ENCODE data around the gene LZTS3. TPM values are rescaled to one million over a fixed set of nuclear protein-coding genes. Genes with fewer than 3 reads are reported as not detected.
"Not testable (repeated sequence)": the region's sequence is repeated elsewhere in the genome, so short reads cannot be mapped to it uniquely, and the experiment has no call there.

Gene LZTS3
- total RNA-seq, 2 donors from 2014 or later: 3.1 to 3.5 TPM

DNA sequence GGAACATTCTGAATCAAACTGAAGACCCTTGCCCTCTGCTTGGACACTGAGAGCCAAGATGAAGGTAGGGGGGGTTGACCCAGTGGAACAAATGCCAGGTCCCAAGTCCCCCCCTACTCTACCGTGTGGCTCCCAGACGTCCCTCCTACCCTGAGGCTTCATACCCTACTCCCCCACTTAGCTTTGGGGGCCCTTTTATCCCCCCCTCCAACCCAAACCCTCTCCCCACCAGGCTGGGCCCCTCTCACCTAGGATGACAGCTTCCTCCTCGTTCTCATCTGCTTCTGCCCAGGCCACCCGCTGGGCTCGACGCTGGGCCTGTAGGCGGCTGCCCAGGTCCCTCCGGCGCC lies 29.6 kb upstream of the LZTS3 start:
- Mint-ChIP-seq H3K4me3 (peak overlapping the region; percentile 94 to 96), H3K27me3 (ENCODE audit: low read depth) (no peaks in the 10 kb centered on the region), H3K9me3 (no peaks in the 10 kb centered on the region), H3K36me3 (ENCODE audit: insufficient read depth in 2 of 2) (peaks cover 5 to 16% of the 10 kb centered on the region in 2 donors), H3K27ac (peak overlapping the region; percentile 96), H3K4me1 (ENCODE audit: low read depth) (peaks cover 17% of the 10 kb centered on the region)
- no peak for ATAC-seq (replicated peaks in 1 of 2)
- DNase-seq: no peak

DNA sequence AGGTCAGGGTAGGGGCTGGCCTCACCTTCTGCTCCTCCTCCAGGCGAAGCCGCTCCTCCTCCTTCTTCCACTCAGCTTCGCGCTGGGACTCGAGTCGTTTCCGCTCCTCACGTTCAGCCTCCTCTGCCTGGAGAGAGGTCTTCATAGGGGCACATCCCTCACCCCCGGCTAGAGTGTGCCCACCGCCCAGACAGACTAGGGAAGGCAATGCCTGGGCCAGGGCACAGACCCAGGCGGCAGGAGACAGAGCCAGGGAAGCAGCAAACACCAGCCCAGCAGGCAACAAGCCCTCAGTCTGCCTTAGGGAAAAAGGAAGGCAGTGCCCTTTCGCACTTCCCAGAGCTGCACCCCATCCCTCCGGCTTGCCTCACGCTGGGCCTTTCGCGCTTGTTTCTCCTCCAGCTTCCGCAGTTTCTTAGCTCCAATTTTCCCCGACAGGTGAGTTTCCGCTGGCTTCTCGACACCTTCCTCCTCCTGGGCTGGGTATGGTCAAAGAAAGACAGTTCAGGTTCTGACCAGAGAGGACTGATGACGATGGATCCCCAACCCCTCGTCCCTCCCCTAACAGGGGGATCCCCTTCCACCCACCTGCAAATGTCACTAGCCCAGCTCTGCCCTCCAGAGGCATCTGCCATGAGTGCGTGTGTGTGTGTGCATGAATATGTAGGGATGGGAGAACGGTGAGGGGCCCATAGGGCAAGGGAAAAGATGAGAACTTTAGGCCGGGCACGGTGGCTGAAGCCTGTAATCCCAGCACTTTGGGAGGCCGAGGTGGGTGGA lies 26.8 kb upstream of the LZTS3 start:
- peaks cover 26% of the 10 kb centered on the region for H3K4me1 Mint-ChIP-seq (ENCODE audit: low read depth)
- no peaks in the 10 kb centered on the region for H3K9me3 Mint-ChIP-seq
- H3K36me3 Mint-ChIP-seq (ENCODE audit: insufficient read depth in 2 of 2): peaks cover 12 to 29% of the 10 kb centered on the region in 2 donors
- no peak for DNase-seq
- no peak overlapping the region for H3K4me3 Mint-ChIP-seq
- H3K27me3 Mint-ChIP-seq (ENCODE audit: low read depth): no peaks in the 10 kb centered on the region
- no peak for ATAC-seq (replicated peaks in 1 of 2)
- H3K27ac Mint-ChIP-seq: no peak overlapping the region

DNA sequence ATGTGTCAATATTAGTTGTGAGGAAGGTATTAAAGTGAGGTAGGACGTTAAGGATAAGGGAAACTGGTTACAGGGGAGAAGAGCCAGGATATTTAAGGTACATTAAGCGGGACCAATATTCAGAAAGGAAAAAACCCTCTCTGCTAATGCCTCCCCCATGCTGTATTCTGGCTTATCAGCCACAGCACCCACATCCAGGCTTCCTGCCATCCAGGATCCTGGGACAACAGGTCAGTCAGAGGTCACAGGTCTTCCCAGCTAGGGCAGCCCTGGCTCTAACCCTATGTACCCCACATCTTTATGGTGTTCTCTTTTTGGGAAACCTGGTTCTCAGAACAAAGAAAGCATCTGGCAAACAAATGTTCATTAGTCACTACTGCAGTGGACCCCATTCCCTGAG lies 25.9 kb upstream of the LZTS3 start:
- Mint-ChIP-seq H3K4me1 (ENCODE audit: low read depth) (peaks cover 21% of the 10 kb centered on the region), H3K27ac (peak overlapping the region; percentile 72)

DNA sequence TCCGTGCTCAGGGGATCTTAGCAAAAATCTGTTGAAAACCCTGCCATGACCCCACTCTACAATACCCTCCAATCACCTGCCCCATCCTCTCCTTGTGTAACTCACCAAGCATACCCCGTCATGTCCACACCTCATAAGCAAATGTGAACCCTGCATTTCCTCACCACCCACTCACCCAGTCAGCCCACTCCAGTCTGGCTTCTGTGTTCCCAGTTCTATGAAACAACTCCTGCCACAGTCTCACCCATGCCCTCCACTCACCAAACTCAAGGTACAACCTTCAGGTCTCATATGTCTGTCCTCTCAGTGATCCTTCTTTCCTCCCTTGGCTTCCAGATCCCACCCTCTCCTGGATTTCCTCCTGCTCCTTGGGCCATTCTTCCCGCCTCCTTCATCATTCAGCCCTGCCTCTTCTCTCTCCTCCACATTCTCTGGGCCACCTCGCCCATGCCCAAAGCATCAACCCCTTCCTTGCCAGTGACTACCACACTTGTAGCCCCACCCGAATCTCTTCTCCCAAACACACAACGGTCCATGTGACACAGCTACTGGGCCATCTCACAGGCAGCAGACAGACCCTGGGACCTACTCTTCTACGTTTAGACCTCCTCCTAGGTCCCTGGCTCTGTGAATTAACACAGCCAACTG lies 22.4 kb upstream of the LZTS3 start:
- DNase-seq (no peak), ATAC-seq (replicated peaks in 1 of 2) (no peak)
- no peaks in the 10 kb centered on the region for H3K9me3 Mint-ChIP-seq
- peaks cover 17 to 47% of the 10 kb centered on the region in 2 donors for H3K36me3 Mint-ChIP-seq (ENCODE audit: insufficient read depth in 2 of 2)
- peak overlapping the region; percentile 13 for H3K27ac Mint-ChIP-seq
- H3K27me3 Mint-ChIP-seq (ENCODE audit: low read depth): no peaks in the 10 kb centered on the region
- no peak overlapping the region for H3K4me3 Mint-ChIP-seq
- peaks cover 11% of the 10 kb centered on the region for H3K4me1 Mint-ChIP-seq (ENCODE audit: low read depth)

More for the DNA sequence above, 25.9 kb upstream of the LZTS3 start:
- no peaks in the 10 kb centered on the region for H3K27me3 Mint-ChIP-seq (ENCODE audit: low read depth)
- peaks cover 12 to 30% of the 10 kb centered on the region in 2 donors for H3K36me3 Mint-ChIP-seq (ENCODE audit: insufficient read depth in 2 of 2)
- DNase-seq (no peak), ATAC-seq (replicated peaks in 1 of 2) (no peak)
- no peak overlapping the region for H3K4me3 Mint-ChIP-seq
- H3K9me3 Mint-ChIP-seq: no peaks in the 10 kb centered on the region

DNA sequence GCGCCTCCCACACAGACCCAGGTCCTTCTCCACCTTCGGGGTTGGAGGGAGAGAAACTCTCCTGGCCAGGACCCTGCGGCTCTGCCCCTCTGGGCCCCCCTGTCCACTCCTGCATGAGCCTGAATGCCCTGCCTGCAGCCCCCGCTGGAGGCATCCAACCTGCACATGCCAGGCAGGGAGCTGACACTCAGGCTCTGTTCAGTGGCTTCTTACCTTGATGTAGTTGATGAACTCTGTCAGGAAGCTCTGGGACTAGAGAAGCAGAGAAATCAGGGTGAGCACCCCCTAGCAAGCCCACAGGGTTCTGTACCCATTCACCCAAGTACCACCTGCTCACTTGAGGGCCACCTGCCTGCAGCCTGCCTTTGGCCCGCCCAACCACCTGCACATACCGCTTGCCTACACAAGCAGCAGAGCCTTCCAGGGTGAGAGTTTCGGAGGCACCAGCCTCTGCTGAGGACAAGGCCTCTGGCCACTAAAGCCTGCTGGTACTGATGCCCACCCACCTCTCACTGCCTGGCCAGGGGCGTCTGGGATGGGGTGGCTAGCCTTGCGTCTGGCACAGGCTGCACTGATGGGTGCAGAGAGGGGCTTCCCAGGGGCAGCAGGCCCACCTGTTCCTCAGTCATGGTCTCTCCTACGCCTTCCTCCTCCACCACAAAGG lies 21.4 kb upstream of the LZTS3 start:
- H3K27ac Mint-ChIP-seq: peak overlapping the region; percentile 13
- ATAC-seq (replicated peaks in 1 of 2): peak in 1 of 2 donors; percentile 18

DNA sequence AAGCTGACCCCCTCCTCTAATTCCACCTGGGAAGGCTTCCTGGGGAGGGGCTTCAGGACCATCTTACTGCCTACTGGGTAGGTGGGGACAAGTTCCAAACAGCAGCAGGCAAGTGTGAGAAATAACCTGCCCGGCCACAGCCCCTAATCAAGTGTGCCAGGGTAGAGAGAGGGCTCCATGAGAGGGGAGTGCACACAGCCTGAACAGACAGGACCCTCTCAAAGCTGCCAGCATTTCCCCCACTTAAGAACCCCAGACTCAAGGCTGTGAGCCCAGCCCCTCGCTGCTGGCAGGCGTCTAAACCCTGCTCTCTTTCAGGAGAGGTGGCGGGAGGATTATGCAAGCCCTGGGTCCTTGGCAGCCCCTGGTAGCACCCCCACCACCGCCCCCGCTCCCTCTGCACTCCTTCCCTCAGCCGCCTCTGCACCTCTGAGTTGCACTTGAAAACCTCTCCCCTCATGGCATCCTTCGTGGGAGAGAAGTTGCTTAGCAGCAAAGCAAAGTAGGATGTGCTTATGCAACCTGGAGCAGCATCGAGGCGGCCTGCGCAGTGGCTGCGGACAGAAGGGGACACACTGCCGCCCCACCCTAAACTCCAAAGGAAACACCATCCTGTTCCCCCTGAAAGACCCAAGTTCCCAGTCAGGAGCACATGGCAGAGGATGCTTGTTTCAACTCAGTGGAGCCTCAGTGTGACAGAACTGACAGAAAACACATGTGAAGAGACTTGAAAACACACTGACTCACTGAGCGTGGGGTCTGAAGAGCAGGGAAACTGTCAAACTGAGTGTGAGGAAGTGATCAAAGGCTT lies 20.7 kb upstream of the LZTS3 start:
- ATAC-seq (replicated peaks in 1 of 2): peak in 1 of 2 donors; percentile 64
- H3K27ac Mint-ChIP-seq: peak overlapping the region; percentile 52
- H3K4me3 Mint-ChIP-seq: no peak overlapping the region
- H3K27me3 Mint-ChIP-seq (ENCODE audit: low read depth): no peaks in the 10 kb centered on the region
- no peak for DNase-seq
- peaks cover 16% of the 10 kb centered on the region for H3K4me1 Mint-ChIP-seq (ENCODE audit: low read depth)
- peaks cover 13 to 38% of the 10 kb centered on the region in 2 donors for H3K36me3 Mint-ChIP-seq (ENCODE audit: insufficient read depth in 2 of 2)
- H3K9me3 Mint-ChIP-seq: no peaks in the 10 kb centered on the region

More for the DNA sequence above, 21.4 kb upstream of the LZTS3 start:
- peaks cover 17 to 41% of the 10 kb centered on the region in 2 donors for H3K36me3 Mint-ChIP-seq (ENCODE audit: insufficient read depth in 2 of 2)
- no peaks in the 10 kb centered on the region for H3K9me3 Mint-ChIP-seq
- H3K27me3 Mint-ChIP-seq (ENCODE audit: low read depth): no peaks in the 10 kb centered on the region
- peaks cover 11% of the 10 kb centered on the region for H3K4me1 Mint-ChIP-seq (ENCODE audit: low read depth)
- no peak overlapping the region for H3K4me3 Mint-ChIP-seq
- no peak for DNase-seq

DNA sequence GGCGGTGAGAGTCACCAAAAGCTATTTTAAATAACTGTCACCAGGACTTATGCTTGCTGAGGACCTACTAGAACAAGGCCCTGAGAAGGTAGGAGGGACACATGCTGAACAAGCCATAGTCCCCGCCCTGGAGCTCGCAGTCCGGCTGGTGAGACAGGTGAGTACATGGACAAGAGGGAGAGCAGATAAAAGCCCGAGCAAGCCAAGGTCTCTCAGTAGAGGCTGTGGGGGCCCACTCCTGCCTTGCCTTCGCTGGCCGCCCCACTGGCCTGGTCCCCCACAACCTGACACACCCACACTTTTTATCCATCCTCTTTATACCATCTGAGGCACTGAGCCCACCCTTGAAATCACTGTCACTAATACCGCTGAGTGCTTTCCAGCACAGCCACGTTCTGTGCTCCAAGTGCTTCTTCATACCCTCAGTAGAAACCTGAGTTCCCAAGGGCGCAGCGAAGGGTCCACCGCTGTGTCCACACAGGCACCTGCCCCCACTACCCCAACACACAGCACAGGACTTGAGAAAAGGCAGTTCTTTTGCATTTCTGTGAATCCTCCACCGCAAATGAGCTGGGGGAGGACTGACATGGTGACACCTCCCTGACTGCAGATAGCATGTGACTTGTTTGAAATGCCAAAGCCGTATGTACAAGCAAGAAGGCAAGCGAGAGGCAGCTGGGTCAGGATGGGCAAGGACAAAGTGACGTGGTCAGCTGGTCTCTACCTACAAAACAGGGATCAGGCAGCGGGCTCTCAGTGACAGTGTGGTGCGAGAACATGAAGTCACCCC lies 19.1 kb upstream of the LZTS3 start:
- Mint-ChIP-seq H3K36me3 (ENCODE audit: insufficient read depth in 2 of 2) (peaks cover 12 to 31% of the 10 kb centered on the region in 2 donors), H3K27ac (no peak overlapping the region), H3K4me3 (no peak overlapping the region), H3K27me3 (ENCODE audit: low read depth) (no peaks in the 10 kb centered on the region), H3K9me3 (no peaks in the 10 kb centered on the region), H3K4me1 (ENCODE audit: low read depth) (peaks cover 16% of the 10 kb centered on the region)
- DNase-seq (no peak), ATAC-seq (replicated peaks in 1 of 2) (no peak)

DNA sequence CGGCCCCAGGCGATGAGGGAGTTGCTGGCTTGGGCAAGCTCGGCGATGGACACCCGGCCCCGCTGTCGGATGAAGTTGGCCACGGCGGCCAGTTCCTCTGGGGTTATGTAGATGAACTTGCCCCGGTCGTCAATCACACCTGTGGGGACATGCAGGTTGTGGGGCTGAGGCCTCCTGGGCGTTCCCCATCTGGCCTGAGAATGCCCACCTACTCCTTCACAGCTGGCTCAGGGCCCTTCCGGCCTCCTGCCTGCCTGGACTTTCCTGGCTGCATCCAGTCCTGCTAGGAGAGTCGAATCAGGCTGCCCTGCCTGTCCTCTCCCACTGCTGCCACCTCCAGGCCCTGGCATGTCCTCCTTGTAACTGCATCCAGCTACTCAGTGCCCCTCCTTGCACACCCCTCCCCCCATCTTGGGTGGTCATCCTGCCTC lies 17.3 kb upstream of the LZTS3 start:
- DNase-seq: no peak

DNA sequence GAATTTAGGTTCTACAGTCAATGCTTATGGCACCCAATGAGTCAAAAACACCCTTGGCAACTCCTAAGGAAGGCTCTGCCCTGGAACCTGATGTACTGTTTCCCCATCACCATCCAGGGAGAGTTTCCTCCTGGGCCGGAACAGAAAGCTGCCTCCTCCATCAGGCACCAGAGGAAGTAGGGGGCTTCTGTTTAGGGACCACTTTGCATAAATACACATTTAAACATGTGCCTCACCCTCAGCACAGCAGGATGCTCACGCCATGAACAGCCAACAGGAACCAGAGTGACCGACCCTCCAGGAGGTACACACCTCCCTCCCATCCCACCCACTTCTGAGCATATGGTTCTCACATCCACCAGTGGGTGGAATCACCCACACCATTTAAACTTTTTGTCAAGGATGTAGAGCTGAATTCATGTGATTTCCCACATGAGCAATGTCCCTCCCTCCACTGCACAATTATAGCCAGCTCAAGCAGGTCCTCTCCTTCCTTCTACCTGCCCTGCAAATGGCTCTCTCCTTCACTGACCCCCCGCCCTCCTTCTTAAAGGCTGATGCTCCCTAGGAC lies 16.3 kb upstream of the LZTS3 start:
- H3K9me3 Mint-ChIP-seq: no peaks in the 10 kb centered on the region
- no peaks in the 10 kb centered on the region for H3K27me3 Mint-ChIP-seq (ENCODE audit: low read depth)
- DNase-seq (no peak), ATAC-seq (replicated peaks in 1 of 2) (no peak)
- H3K27ac Mint-ChIP-seq: no peak overlapping the region
- no peak overlapping the region for H3K4me3 Mint-ChIP-seq
- peaks cover 4 to 20% of the 10 kb centered on the region in 2 donors for H3K36me3 Mint-ChIP-seq (ENCODE audit: insufficient read depth in 2 of 2)
- peaks cover 5% of the 10 kb centered on the region for H3K4me1 Mint-ChIP-seq (ENCODE audit: low read depth)

More for the DNA sequence above, 17.3 kb upstream of the LZTS3 start:
- no peak overlapping the region for H3K4me3 Mint-ChIP-seq
- no peaks in the 10 kb centered on the region for H3K27me3 Mint-ChIP-seq (ENCODE audit: low read depth)
- no peak overlapping the region for H3K27ac Mint-ChIP-seq
- H3K36me3 Mint-ChIP-seq (ENCODE audit: insufficient read depth in 2 of 2): peaks cover 8 to 23% of the 10 kb centered on the region in 2 donors
- H3K9me3 Mint-ChIP-seq: no peaks in the 10 kb centered on the region
- H3K4me1 Mint-ChIP-seq (ENCODE audit: low read depth): peaks cover 13% of the 10 kb centered on the region
- no peak for ATAC-seq (replicated peaks in 1 of 2)

DNA sequence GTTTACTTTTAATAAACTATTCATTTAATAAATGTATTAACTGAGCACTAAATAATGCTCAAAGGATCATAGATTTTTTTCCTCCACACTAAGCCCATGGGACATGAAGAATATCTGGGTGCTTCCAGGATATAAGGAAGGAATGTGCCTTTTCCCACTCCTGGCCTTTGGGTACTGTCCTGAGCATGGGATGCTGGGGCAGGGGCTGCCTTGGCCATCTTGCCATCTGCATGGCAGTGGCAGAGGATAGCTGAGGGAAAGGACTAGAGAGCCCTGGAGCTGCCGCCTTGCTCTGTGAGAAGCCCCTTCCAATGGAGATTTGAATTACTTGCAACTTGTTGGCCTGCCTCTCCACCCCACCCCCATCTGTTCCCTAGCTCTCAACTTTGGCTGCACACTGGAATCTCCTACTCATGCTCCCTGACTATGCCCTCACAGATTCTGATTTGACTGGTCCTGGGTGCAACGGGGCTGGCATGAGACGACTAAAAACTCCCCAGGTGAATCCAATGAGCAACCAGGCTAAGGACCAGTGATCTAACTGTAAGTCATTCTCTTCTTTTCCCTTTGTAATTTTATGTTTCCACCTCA lies 15.6 kb upstream of the LZTS3 start:
- Mint-ChIP-seq H3K27me3 (ENCODE audit: low read depth) (no peaks in the 10 kb centered on the region), H3K27ac (no peak overlapping the region), H3K4me3 (no peak overlapping the region), H3K9me3 (no peaks in the 10 kb centered on the region), H3K36me3 (ENCODE audit: insufficient read depth in 2 of 2) (peaks cover 4 to 18% of the 10 kb centered on the region in 2 donors), H3K4me1 (ENCODE audit: low read depth) (peaks cover 5% of the 10 kb centered on the region)
- DNase-seq: no peak
- peak in 1 of 2 donors; percentile 63 for ATAC-seq (replicated peaks in 1 of 2)

DNA sequence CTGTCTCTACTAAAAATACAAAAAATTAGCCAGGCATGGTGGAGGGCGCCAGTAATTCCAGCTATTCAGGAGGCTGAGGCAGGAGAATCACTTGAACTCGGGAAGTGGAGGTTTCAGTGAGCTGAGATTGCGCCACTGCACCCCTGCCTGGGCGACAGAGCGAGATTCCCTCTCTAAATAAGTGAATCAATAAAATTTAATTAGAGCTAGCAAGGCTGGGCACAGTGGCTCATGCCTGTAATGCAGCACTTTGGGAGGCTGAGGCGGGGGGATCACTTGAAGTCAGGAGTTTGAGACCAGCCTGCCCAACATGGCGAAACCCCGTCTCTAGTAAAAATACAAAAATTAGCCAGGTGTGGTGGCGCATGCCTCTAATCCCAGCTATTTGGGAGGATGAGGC lies 14.5 kb upstream of the LZTS3 start:
- H3K9me3 Mint-ChIP-seq; DNase-seq; H3K4me1 Mint-ChIP-seq (ENCODE audit: low read depth); H3K27ac Mint-ChIP-seq; H3K27me3 Mint-ChIP-seq (ENCODE audit: low read depth); H3K4me3 Mint-ChIP-seq; ATAC-seq (replicated peaks in 1 of 2): not testable (repeated sequence)
- H3K36me3 Mint-ChIP-seq (ENCODE audit: insufficient read depth in 2 of 2): peaks cover 4 to 17% of the 10 kb centered on the region in 2 donors

Data from activated T-cell treated with anti-CD3 and anti-CD28 coated beads, Interleukin-2, amount 50 U/mL, for 72 hours (primary cell).